Stimulated activated CD8-positive, alpha-beta memory T cell treated with anti-CD3 and anti-CD28 coated beads, Interleukin-4, amount 100 ng/mL, for 48 hours (primary cell): ENCODE measurements around the gene TIPRL.
A peak's percentile ranks its signal among the peaks of the same experiment; 100 is the strongest.
"Not testable (repeated sequence)": the region's sequence is repeated elsewhere in the genome, so short reads cannot be mapped to it uniquely, and the experiment has no call there.

ENCODE experiments used
- DNase-seq: peaks from one replicate; pipeline ENCODE4 v3.0.0-alpha.2; 2020

The TIPRL gene

DNA sequence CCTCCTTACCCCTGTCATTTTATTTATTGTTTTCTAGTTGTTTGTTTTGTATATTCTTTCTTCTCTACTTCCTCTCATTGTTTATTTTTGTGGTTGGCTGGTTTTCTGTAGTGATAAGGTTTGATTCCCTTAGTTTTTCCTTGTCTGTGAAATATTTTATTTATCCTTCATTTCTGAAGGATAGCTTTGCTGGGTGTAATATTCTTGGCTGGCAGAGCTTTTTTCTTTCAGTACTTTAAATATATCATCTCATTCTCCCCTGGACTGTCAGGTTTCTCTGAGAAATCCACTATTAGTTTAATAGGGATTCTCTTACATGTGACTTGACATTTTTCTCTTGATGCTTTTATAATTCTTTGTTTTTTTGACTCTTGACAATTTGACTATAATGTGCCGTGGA, 18.8 kb upstream of the TIPRL start:
- no peak for DNase-seq

DNA sequence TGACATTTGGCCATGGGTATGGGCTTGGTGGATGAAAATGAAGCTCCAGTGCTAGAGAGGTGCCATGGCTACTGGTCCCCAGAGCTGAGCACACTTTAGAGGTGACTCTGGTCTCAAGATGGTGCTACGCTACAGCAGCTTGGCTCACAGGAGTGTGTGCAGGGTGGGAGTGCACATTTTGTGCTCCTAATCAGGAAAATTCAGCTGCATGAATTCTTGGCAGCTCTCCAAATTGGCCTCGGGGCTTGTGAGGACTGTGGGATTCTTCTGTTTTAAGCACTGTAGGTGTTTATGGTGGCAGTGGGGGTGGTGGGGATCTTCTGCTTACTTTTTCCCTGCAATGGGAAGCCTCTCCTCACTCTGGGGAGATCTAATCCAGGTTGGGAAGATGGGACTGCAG, 17.3 kb upstream of the TIPRL start:
- DNase-seq, result no peak

DNA sequence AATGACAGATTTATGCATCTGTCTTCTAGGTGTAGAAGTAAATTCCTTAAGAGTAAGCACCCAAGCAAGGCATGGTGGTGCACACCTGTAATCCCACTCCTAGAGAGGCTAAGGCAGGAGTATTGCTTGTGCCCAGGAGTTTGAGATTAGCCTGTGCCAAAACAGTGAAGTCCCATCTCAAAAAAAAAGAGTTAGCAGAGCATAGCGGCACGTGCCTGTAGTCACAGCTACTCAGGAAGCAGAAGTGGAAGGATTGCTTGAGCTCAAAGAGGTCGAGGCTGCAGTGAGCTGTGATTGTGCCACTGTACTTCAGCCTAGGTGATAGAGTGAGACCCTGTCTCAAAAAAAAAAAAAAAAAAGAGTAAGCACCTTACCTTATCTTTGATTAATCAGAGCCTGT, 15.1 kb upstream of the TIPRL start:
- DNase-seq, result no peak

GRCh38 chr1:168164771-168165170, 14.0 kb upstream of the TIPRL start:
- no peak for DNase-seq

DNA sequence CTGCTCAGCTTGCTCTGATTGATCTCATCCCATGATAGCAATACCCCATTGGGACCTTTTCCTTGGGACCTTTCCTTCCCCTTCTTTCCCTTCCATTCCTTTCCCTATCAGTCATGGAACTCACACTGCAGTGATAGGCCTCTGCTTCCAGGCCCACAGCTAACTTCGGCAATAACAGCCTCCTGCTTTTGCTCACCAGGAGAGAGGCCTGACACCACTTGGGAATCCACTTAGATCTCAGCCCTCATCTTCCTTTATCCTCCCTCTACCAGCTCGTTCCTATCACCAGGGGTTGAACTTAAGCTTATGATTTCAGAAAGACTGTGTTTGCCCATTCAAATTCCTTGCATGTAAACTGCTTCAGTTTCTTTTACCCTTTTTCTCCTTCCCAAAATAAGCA, 11.0 kb upstream of the TIPRL start:
- no peak for DNase-seq

DNA sequence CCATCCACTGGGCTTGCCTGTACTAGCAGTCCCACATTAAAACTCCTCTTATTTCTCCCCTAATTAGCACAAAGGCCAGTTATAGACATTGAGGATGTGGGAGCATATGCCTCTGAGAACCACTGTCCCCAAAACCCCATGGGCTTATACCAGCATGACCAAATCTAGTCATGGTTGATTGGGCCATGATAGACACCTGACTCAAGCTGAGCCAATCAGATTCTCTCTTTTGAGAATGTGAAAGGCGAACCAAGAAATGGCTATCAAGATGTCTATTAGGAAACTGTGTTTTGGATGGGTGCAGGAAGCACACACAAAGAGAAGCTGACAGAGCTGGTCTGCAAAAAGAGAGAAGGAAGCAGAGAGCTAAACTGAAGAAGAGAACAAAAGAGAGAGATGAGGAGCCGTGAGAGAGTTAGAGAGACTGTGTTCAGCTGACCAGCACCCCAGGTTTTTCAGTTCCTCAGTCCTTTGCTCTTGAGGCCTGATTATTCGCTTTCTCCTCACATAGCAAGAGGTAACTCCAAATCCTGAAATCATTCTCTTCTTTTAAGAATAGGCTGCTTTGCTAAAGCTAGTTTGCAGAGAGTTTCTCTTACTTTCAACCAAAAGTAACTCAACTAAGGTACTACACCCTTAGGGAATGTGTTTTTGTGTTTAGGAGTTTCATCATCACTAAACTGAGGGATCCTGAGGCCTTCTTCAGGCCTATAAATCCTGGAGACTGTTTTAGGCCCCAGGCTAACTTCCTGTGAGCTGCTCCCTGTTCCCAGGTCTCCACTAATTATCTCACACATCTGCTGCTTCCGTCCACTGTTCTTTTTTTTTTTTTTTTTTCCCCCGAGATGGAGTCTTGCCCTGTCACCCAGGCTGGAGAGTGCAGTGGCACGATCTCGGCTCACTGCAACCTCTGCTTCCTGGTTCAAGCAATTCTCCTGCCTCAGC, 7.9 kb upstream of the TIPRL start:
- no peak for DNase-seq

GRCh38 chr1:168172250-168172915, 6.4 kb upstream of the TIPRL start:
- no peak for DNase-seq

GRCh38 chr1:168178227-168178637, 530 bp upstream of the TIPRL start:
- no peak for DNase-seq

- DNase-seq, result peak; percentile 38
These were observed 831 bp downstream of the TIPRL start for GRCh38 chr1:168179438-168180147.

GRCh38 chr1:168180148-168180524, 1.4 kb downstream of the TIPRL start:
- no peak for DNase-seq

- DNase-seq, result not testable (repeated sequence)
These were observed 2.4 kb downstream of the TIPRL start for GRCh38 chr1:168181063-168181720.

DNA sequence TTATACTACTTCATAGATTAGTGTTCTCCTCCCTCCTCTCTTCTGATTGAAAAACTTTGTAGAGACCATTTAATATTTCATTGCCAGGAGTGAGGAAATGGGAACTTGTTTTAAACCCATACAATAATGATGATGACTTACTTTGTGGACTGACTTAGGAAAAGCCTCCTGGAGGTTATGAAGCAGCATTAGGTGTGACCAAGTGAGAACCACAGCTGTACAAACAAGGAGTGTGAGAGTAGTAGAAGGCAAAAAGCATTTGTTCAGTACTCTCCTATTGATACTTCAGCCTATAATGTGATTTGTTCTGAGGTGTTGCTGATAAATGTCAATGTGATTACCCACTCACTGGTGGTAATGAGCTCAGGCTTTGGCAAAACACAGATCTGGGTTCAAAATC, 8.4 kb downstream of the TIPRL start:
- DNase-seq, result no peak

GRCh38 chr1:168190403-168190802, 11.6 kb downstream of the TIPRL start:
- DNase-seq, result no peak

- no peak for DNase-seq
These were observed 16.7 kb downstream of the TIPRL start for GRCh38 chr1:168195199-168196135.

DNA sequence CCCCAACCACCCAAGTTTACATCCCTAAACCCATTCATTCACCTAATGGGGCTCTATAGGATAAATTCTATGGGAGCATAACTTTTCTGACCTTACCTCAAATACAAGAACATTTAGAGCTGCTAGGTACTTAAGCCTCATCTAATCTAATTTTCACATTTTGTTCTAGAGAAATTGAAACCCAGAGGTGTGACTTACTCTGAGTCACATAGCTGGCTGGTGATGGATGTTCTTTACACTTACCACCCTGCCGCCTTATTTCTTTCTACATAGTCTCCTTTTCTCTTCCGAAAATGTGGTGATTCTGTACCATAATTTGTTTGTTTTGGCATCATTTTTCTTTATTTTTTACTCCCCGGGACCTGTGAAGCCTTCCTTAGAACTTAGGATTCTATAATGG, 20.3 kb downstream of the TIPRL start:
- DNase-seq, result no peak

- DNase-seq, result no peak
These were observed 24.3 kb downstream of the TIPRL start for GRCh38 chr1:168202941-168203654.

DNA sequence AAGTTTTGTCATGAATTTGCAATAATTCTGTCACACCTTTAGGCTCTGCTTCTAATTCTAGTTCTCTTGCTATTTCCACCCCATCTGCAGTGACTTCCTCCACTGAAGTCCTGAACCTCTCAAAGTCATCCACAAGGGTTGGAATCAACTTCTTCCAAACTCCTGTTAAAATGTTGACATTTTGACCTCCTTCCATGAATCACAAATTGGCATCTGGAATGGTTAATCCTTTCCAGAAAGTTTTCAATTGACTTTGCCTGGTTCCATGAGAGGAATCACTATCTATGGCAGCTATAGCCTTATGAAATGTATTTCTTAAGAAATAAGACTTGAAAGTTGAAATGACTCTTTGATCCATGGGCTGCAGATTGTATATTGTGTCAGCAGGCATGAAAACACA, 27.3 kb downstream of the TIPRL start:
- no peak for DNase-seq

GRCh38 chr1:168207673-168208072, 28.9 kb downstream of the TIPRL start:
- not testable (repeated sequence) for DNase-seq

- no peak for DNase-seq
These were observed 31.6 kb downstream of the TIPRL start for GRCh38 chr1:168210312-168210711.

GRCh38 chr1:168213349-168213748, 34.6 kb downstream of the TIPRL start:
- DNase-seq, result no peak

DNA sequence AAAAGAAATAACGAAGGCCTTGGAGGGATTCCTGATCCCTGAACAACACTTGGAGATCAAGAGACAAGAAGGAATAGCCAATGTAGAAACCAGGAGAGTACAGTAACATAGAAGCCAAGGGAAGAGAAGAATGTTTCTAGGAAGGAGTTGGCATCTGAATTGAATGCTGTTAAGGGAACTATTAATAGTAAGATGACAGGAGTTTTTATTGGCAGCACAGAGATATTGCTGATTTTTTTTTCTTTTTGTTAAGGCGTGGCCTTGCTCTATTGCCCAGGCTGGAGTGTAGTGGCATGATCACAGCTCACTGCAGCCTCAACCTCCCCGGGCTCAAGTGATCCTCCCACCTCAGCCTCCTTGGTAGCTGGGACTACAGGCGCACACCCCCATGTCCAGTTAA, 37.4 kb downstream of the TIPRL start:
- DNase-seq, result no peak
